H1 (cell line): ENCODE measurements around the gene SOX8. TPM values are rescaled to one million over a fixed set of nuclear protein-coding genes. Genes with fewer than 3 reads are reported as not detected.

Experiments used
- CTCF ChIA-PET: fragments of 300-600 bp; sonication (Branson Sonifier 250); formaldehyde crosslinking; loops from one replicate; lab custom pipeline; 2021; ENCODE audit not compliant: partially characterized antibody; lab: Charles Lee
- POLR2A ChIA-PET: fragments of 300-600 bp; sonication (Branson Sonifier 250); formaldehyde crosslinking; loops from one replicate; lab custom pipeline; 2021; ENCODE audit warnings: inconsistent platforms; ENCODE audit not compliant: partially characterized antibody; lab: Charles Lee
- DNase-seq, 2 experiments: peaks; one replicate each; pipeline versions ENCODE4 v3.0.0 to v3.0.0-alpha.2; 2010 to 2022; ENCODE audit warnings: low spot score in 2 of 2, low read depth in 1 of 2, mixed read lengths in 1 of 2
- FAIRE-seq: peaks from 2 replicates; lab custom pipeline; 2011; peaks lifted over from hg19 to GRCh38; lab: Jason Lieb, UNC
- H2AFZ ChIP-seq: 2 replicates; pipeline ENCODE4 v1.8.1; 2012; ENCODE audit warnings: low read length, inconsistent platforms
- H2AK5ac ChIP-seq: 2 replicates; pipeline ENCODE4 v1.6.1; 2013; ENCODE audit warnings: low read depth, low read length
- H2BK120ac ChIP-seq: replicated peaks from 2 replicates; pipeline ENCODE3; 2013; ENCODE audit warnings: low read depth, low read length, inconsistent platforms
- H2BK12ac ChIP-seq: 2 replicates; pipeline ENCODE4 v1.6.1; 2013; ENCODE audit warnings: low read depth, low read length
- H2BK15ac ChIP-seq: 2 replicates; pipeline ENCODE4 v1.6.1; 2013; ENCODE audit warnings: low read length
- H2BK20ac ChIP-seq: 2 replicates; pipeline ENCODE4 v1.6.1; 2013; ENCODE audit warnings: low read length
- H2BK5ac ChIP-seq: 2 replicates; pipeline ENCODE4 v1.6.1; 2013; ENCODE audit warnings: low read depth, low read length
- H3K14ac ChIP-seq: 2 replicates; pipeline ENCODE4 v1.6.1; 2013; ENCODE audit warnings: inconsistent platforms; ENCODE audit not compliant: insufficient read length
- H3K18ac ChIP-seq: 2 replicates; pipeline ENCODE4 v1.6.1; 2013; ENCODE audit warnings: low read length; ENCODE audit errors: extremely low read depth
- H3K23ac ChIP-seq: 2 replicates; pipeline ENCODE4 v1.6.1; 2013; ENCODE audit warnings: inconsistent platforms; ENCODE audit not compliant: insufficient read length
- H3K23me2 ChIP-seq: 2 replicates; pipeline ENCODE4 v1.6.1; 2013; ENCODE audit warnings: low read depth, low read length
- H3K27ac ChIP-seq: 2 replicates; pipeline ENCODE4 v1.6.1; 2011; ENCODE audit warnings: low read depth, low read length, inconsistent platforms
- H3K27me3 ChIP-seq, 4 experiments: replicated peaks in 1 of 4; 1 replicate in 1 of 4; 2 replicates in 3 of 4; pipeline versions ENCODE4 v1.6.1 to v1.8.1; 2011 to 2013; ENCODE audit warnings: low read length in 3 of 4, mild to moderate bottlenecking in 3 of 4, inconsistent platforms in 2 of 4, mixed read lengths in 2 of 4, moderate library complexity in 1 of 4; ENCODE audit not compliant: control insufficient read depth in 3 of 4, insufficient read depth in 3 of 4; ENCODE audit errors: extremely low read depth in 1 of 4
- H3K36me3 ChIP-seq, 4 experiments: 2 replicates each; pipeline versions ENCODE4 v1.6.1 to v1.8.1; 2011 to 2013; ENCODE audit warnings: mild to moderate bottlenecking in 4 of 4, low read length in 3 of 4, moderate library complexity in 2 of 4, control low read depth in 1 of 4, inconsistent platforms in 1 of 4; ENCODE audit not compliant: insufficient read depth in 4 of 4, control insufficient read depth in 2 of 4
- H3K4ac ChIP-seq: replicated peaks from 2 replicates; pipeline ENCODE3; 2013; ENCODE audit warnings: low read length, low read depth, mixed read lengths, inconsistent platforms; ENCODE audit not compliant: insufficient read length
- H3K4me1 ChIP-seq, 4 experiments: replicated peaks in 1 of 4; 1 replicate in 1 of 4; 2 replicates in 3 of 4; pipeline versions ENCODE4 v1.6.1 to v1.8.1; 2011 to 2013; ENCODE audit warnings: low read length in 3 of 4, inconsistent platforms in 2 of 4, mixed read lengths in 1 of 4; ENCODE audit not compliant: insufficient read depth in 4 of 4, control insufficient read depth in 3 of 4
- H3K4me2 ChIP-seq, 2 experiments: 2 replicates each; pipeline versions ENCODE4 v1.6.1 to v1.8.1; 2011 to 2013; ENCODE audit warnings: low read depth in 2 of 2, low read length in 2 of 2, control low read depth in 1 of 2, inconsistent platforms in 1 of 2, mild to moderate bottlenecking in 1 of 2; ENCODE audit not compliant: insufficient read depth in 1 of 2
- H3K4me3 ChIP-seq, 4 experiments: fragments of 200-600, 300-600 bp in 1 of 4; sonication (generic), shearing (Covaris generic), sonication (Bioruptor Twin) in 1 of 4; 2 replicates each; pipeline versions ENCODE4 v1.5.1 to v1.8.1; 2011 to 2016; ENCODE audit warnings: low read length in 4 of 4, low read depth in 3 of 4, control low read depth in 2 of 4, inconsistent platforms in 2 of 4, mild to moderate bottlenecking in 2 of 4, mixed read lengths in 1 of 4, moderate library complexity in 1 of 4; ENCODE audit not compliant: insufficient read depth in 2 of 4; ENCODE audit errors: extremely low read depth in 1 of 4
- H3K56ac ChIP-seq: replicated peaks from 2 replicates; pipeline ENCODE3; 2013; ENCODE audit warnings: low read depth, mild to moderate bottlenecking, mixed read lengths, low read length, inconsistent platforms; ENCODE audit not compliant: insufficient read length
- H3K79me1 ChIP-seq: 2 replicates; pipeline ENCODE4 v1.6.1; 2013; ENCODE audit warnings: low read depth, low read length, control low read depth
- H3K79me2 ChIP-seq, 2 experiments: 2 replicates each; pipeline versions ENCODE4 v1.6.1 to v1.8.1; 2012 to 2013; ENCODE audit warnings: low read length in 2 of 2, mild to moderate bottlenecking in 2 of 2, inconsistent platforms in 1 of 2; ENCODE audit not compliant: insufficient read depth in 2 of 2, control insufficient read depth in 1 of 2
- H3K9ac ChIP-seq, 4 experiments: replicated peaks in 1 of 4; 1 replicate in 1 of 4; 2 replicates in 3 of 4; pipeline versions ENCODE4 v1.6.1 to v1.8.1; 2011 to 2013; ENCODE audit warnings: low read depth in 3 of 4, low read length in 3 of 4, control low read depth in 2 of 4, mild to moderate bottlenecking in 2 of 4, moderate library complexity in 2 of 4, inconsistent platforms in 1 of 4; ENCODE audit errors: extremely low read depth in 1 of 4
- H3K9me3 ChIP-seq, 2 experiments: 2 replicates each; pipeline versions ENCODE4 v1.6.1 to v1.8.1; 2012 to 2013; ENCODE audit warnings: mild to moderate bottlenecking in 2 of 2, moderate library complexity in 2 of 2, control low read depth in 1 of 2, inconsistent platforms in 1 of 2, low read depth in 1 of 2, low read length in 1 of 2, mixed read lengths in 1 of 2; ENCODE audit not compliant: insufficient read depth in 2 of 2
- H4K20me1 ChIP-seq, 2 experiments: replicated peaks in 1 of 2; 2 replicates each; pipeline versions ENCODE3 to v1.8.1; 2011 to 2013; ENCODE audit warnings: inconsistent platforms in 2 of 2, low read length in 2 of 2, mild to moderate bottlenecking in 1 of 2; ENCODE audit not compliant: insufficient read depth in 2 of 2, control insufficient read depth in 1 of 2
- H4K5ac ChIP-seq: 2 replicates; pipeline ENCODE4 v1.6.1; 2013; ENCODE audit warnings: low read length, low read depth, mixed read lengths, inconsistent platforms; ENCODE audit not compliant: insufficient read length
- H4K8ac ChIP-seq: 2 replicates; pipeline ENCODE4 v1.8.0; 2013; ENCODE audit warnings: mild to moderate bottlenecking, moderate library complexity, low read length, inconsistent platforms; ENCODE audit not compliant: insufficient read depth; ENCODE audit errors: extremely low read depth
- H4K91ac ChIP-seq: replicated peaks from 2 replicates; pipeline ENCODE3; 2013; ENCODE audit warnings: low read length, mixed read lengths, inconsistent platforms; ENCODE audit not compliant: insufficient read length
- BACH1 ChIP-seq: IDR thresholded peaks from 2 replicates; pipeline ENCODE4 v1.6.1; 2012; ENCODE audit warnings: low read length, improper control_type of control experiment
- BRCA1 ChIP-seq: IDR thresholded peaks from 2 replicates; pipeline ENCODE4 v1.6.1; 2012; ENCODE audit warnings: low read depth, low read length, improper control_type of control experiment
- CBX5 ChIP-seq: fragments of 300-800, 300-1000 bp; sonication (generic); IDR thresholded peaks from 2 replicates; pipeline ENCODE4 v1.7.1; 2016; ENCODE audit warnings: antibody characterized with exemption, low read length, low read depth
- CREB1 ChIP-seq: IDR thresholded peaks from 2 replicates; pipeline ENCODE4 v1.6.1; 2012; ENCODE audit warnings: inconsistent platforms
- EGR1 ChIP-seq: IDR thresholded peaks from 2 replicates; pipeline ENCODE4 v1.6.1; 2011; ENCODE audit warnings: low read depth, low read length, borderline replicate concordance
- EP300 ChIP-seq, 2 experiments: IDR thresholded peaks; 1 replicate in 1 of 2; 2 replicates in 1 of 2; pipeline ENCODE4 v1.6.1; 2011 to 2012; ENCODE audit warnings: low read depth in 2 of 2, low read length in 2 of 2, mild to moderate bottlenecking in 2 of 2, borderline replicate concordance in 1 of 2, inconsistent platforms in 1 of 2, moderate library complexity in 1 of 2
- EZH2 ChIP-seq: fragments of 200-600 bp; sonication (generic); IDR thresholded peaks from 2 replicates; pipeline ENCODE4 v1.7.1; 2012; ENCODE audit warnings: low read depth, mild to moderate bottlenecking, moderate library complexity, low read length, inconsistent platforms; ENCODE audit not compliant: severe bottlenecking
- GABPA ChIP-seq: IDR thresholded peaks from 2 replicates; pipeline ENCODE4 v1.6.1; 2011; ENCODE audit warnings: mild to moderate bottlenecking, low read length, moderate library complexity, borderline replicate concordance; ENCODE audit not compliant: insufficient read depth
- GTF2F1 ChIP-seq: IDR thresholded peaks from 2 replicates; pipeline ENCODE4 v1.6.1; 2012; ENCODE audit warnings: low read depth, low read length, improper control_type of control experiment, borderline replicate concordance
- KDM5A ChIP-seq: fragments of 200-600 bp; IDR thresholded peaks from 2 replicates; pipeline ENCODE4 v1.7.1; 2012; ENCODE audit warnings: mild to moderate bottlenecking, low read length, inconsistent platforms, mixed read lengths
- TCF12 ChIP-seq: IDR thresholded peaks from 2 replicates; pipeline ENCODE4 v1.6.1; 2011; ENCODE audit warnings: low read depth, mild to moderate bottlenecking, low read length
- WGBS, 2 experiments: shearing (Covaris generic) in 1 of 2; methylation state at CpG; one replicate each; pipeline versions ENCODE4 v1.1.6 to v1.1.7; 2013 to 2015; ENCODE audit warnings: low lambda C conversion rate in 2 of 2, mixed read lengths in 2 of 2, inconsistent platforms in 1 of 2, low coverage in 1 of 2, missing lambda C conversion rate in 1 of 2; ENCODE audit not compliant: insufficient replicate concordance in 2 of 2, insufficient coverage in 1 of 2, insufficient read length in 1 of 2; ENCODE audit errors: extremely low coverage in 1 of 2, missing lambda C conversion rate in 1 of 2; 5-methylcytosine and 5-hydroxymethylcytosine counted together
- polyA plus RNA-seq, 7 experiments: library from polyadenylated mRNA; depleted of rRNA in 3 of 7; stranded (reverse) in 5 of 7; unstranded in 2 of 7; fragments of >200 nt in 5 of 7; fragments of 200-250 nt in 2 of 7; gene quantifications; 1 replicate in 5 of 7; 2 replicates in 1 of 7; 4 replicates in 1 of 7; pipeline versions ENCODE4 v1.2.1 to v1.2.3, GENCODE V29; 2011 to 2013; ENCODE audit warnings: missing spikeins in 2 of 7, mixed read lengths in 2 of 7
- total RNA-seq: library from RNA; stranded (reverse); fragmentation: NEBNext Ultra II Directional; extraction: Animal tissue kit (Norgen Biotek cat#: 25700); gene quantifications from 2 replicates; pipeline ENCODE4 v1.2.1, GENCODE V29; 2021
- TF ChIP-seq, protein P1 (sequence below): IDR thresholded peaks from 2 replicates; pipeline ENCODE4 v1.6.1; 2012; ENCODE audit warnings: inconsistent platforms

Gene SOX8
- total and polyA plus RNA-seq, 2 of the 8 experiments (the other 6 are each of a cell fraction or from before 2014, with no cell fraction given), result 2.2 to 5.7 TPM

- no peak overlapping the region for H3K4ac ChIP-seq
- no peaks in the 10 kb centered on the region for H3K23me2 ChIP-seq
- no peak overlapping the region for H4K5ac ChIP-seq
- TF ChIP-seq KDM5A, result no peak
- TF ChIP-seq EP300 (IDR thresholded peaks at IDR 0.05; ENCODE audit: borderline replicate concordance in 1 of 2, low read depth in 2 of 2, low read length in 2 of 2), result no peak
- no peak for TF ChIP-seq GABPA
- no peak for TF ChIP-seq EZH2
- TF ChIP-seq EGR1, result no peak
- TF ChIP-seq BACH1, result no peak
- no peak for TF ChIP-seq GTF2F1
- no peak for TF ChIP-seq TCF12
- TF ChIP-seq, protein P1, sequence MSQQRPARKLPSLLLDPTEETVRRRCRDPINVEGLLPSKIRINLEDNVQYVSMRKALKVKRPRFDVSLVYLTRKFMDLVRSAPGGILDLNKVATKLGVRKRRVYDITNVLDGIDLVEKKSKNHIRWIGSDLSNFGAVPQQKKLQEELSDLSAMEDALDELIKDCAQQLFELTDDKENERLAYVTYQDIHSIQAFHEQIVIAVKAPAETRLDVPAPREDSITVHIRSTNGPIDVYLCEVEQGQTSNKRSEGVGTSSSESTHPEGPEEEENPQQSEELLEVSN, result no peak
- TF ChIP-seq BRCA1, result no peak
- no peak for TF ChIP-seq CBX5
- TF ChIP-seq CREB1, result no peak
- no peak overlapping the region for H3K4me3 ChIP-seq
- H3K56ac ChIP-seq, result no peak overlapping the region
- POLR2A ChIA-PET, result no interaction called here
- DNase-seq (no peak), FAIRE-seq (no peak)
- H2BK5ac ChIP-seq, result no peak overlapping the region
- H4K91ac ChIP-seq, result no peak overlapping the region
- H3K79me1 ChIP-seq, result no peaks in the 10 kb centered on the region
- H3K27me3 ChIP-seq, result no peaks in the 10 kb centered on the region
- H2AK5ac ChIP-seq, result no peak overlapping the region
- WGBS, 2 experiments, result 91% methylated on average over 23 of the region's 27 CpGs; no CpG with 5 or more reads in 1 of the 2 experiments
- CTCF ChIA-PET, result no interaction called here
- H3K36me3 ChIP-seq, result no peaks in the 10 kb centered on the region
- H3K4me2 ChIP-seq, result no peak overlapping the region
- no peak overlapping the region for H3K14ac ChIP-seq
- H2AFZ ChIP-seq, result no peak overlapping the region
- no peaks in the 10 kb centered on the region for H3K79me2 ChIP-seq
- H3K18ac ChIP-seq, result no peak overlapping the region
- H3K27ac ChIP-seq, result no peak overlapping the region
- no peaks in the 10 kb centered on the region for H3K4me1 ChIP-seq
- H2BK12ac ChIP-seq, result no peak overlapping the region
- peaks cover 16 to 42% of the 10 kb centered on the region in 2 experiments for H3K9me3 ChIP-seq
- H3K9ac ChIP-seq, result no peak overlapping the region
- no peak overlapping the region for H4K8ac ChIP-seq
- no peaks in the 10 kb centered on the region for H4K20me1 ChIP-seq
- H2BK20ac ChIP-seq, result no peak overlapping the region
- no peak overlapping the region for H2BK15ac ChIP-seq
- H3K23ac ChIP-seq, result no peak overlapping the region
- no peak overlapping the region for H2BK120ac ChIP-seq
These were observed 42.3 kb upstream of the SOX8 start for GRCh38 chr16:939311-939710.
